HG03025 (cell line): Measurements from ENCODE around the gene ZNF492.
"Not testable (repeated sequence)": the region's sequence is repeated elsewhere in the genome, so short reads cannot be mapped to it uniquely, and the experiment has no call there.

Experiments used
- ATAC-seq: cut with Tn5 transposase; IDR thresholded peaks from one replicate; pipeline ENCODE4 v1.9.1; 2021; ENCODE audit warnings: mild to moderate bottlenecking, moderate library complexity; ENCODE audit not compliant: unreplicated experiment, low FRiP score

Gene ZNF492

DNA sequence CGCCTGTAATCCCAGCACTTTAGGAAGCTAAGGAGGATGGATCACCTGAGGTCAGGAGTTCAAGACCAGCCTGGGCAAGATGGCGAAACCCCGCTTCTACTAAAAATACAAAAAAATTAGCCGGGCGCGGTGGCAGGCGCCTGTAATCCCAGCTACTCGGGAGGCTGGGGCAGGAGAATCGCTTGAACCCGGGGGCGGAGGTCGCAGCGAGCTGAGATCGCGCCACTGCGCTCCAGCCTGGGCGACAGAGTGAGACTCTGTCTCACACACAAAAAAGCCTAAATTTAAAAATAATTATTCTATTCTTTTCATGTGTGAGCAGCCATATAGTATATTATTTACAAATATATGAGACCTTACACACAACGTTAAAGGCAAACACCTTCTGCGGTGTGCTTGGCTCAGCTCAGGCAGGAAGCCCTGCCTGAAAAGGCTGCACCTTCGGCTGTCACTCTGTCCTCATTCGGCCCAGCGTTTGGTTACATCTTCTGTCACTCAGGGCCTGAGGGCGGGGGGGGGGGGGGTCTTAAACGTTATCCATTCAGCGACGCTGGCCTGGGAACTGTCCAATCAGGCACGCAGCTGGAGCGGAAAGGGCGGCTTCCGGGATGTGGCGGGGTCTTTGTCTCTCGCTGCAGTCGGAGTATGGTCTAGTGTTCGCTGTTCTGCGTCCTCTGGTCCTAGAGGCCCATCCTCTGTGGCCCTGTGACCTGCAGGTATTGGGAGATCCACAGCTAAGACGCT, at the start of gene ZNF492:
Gene ZNF492, plus strand, starts transcription at position 619 of the 744 bp plus-strand sequence. CDS start 19,076 bp downstream, outside the sequence.
- ATAC-seq = not testable (repeated sequence)

DNA sequence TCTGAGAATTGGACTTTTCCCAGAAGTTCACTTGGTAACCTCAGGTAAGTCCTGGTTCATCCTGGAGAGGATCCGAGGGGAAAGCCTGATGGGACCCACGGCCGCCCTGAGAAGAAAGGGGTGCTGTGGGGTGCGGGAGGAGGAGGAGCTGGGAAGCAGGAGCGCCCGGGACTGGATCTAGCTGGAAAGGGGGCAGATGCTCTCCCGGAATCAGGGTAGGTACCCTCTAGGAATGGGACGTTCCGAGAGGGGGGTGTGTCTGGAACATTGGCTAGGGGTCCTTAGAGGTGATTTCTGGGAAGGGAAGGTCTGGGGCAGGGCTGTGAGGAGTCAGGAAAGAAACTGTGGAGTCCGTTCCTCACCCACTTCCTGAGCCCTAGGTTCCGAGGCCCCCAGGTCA, 38.7 kb upstream of the ZNF492 start:
- no peak for ATAC-seq

DNA sequence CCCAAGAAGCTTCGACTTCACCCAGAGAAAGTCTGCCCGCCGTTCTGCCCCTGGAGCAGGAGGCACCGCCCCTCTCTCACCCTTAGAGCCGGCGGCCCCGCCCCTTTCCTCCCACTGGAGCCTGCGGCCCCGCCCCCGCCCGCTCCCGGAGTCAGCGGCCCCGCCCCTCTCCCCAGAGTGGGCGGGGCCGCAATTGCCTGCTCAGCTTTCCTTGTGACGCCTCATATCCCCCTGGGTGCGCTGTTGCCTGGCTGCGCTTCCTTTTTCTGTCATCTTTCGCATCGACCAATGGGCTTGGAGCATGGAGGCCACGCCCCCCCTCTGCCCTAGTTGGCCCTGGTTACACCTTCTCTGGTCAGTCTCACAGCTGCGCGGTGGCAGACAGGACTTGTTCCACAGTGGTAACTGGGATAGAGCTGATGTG, 38.2 kb upstream of the ZNF492 start:
- ATAC-seq = no peak

DNA sequence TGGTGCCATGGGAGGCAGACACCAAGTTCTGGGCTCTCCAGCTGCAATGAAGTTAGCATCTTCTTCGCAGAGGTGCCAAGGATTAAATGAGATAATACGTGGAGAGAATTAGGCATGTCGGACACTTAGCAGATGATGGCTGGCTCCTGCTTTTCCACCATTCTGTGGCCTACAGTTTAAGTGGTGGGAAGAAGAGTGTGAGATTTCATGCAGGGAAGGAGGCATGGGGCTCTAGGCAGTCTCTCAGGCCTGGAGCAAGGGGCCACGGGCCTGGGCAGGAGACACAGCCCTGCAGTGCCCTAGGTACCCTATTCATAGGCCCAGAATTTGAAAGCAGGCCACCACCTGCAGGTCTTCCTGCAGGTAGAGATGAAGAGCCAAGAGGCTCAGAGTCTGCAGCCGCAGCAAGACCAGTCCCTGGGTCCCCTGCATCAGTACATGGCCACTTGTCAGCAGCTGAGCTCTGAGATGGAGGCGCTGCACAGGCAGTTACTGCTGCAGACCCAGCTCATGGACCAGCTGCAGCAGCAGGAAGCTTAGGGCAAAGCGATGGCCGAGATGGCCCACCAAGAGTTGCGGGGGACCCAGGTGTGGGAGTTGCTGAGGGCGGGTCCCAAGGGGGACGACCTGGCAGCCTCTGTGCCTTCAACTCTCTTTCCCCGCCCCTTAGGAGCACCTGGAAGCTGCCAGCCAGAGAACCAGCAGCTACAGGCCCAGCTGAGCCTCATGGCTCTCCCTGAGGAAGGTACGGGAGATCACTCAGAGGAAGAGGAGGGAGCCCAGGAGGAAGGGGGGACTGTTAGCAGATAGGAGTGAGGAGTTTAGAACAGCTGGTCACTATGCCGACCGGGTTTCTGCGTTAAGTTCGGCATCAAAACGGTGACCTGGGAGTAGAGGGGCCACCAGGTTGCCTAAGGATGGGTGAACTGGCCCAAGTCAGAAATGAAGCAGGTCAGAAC, 33.2 kb upstream of the ZNF492 start:
- ATAC-seq = no peak

DNA sequence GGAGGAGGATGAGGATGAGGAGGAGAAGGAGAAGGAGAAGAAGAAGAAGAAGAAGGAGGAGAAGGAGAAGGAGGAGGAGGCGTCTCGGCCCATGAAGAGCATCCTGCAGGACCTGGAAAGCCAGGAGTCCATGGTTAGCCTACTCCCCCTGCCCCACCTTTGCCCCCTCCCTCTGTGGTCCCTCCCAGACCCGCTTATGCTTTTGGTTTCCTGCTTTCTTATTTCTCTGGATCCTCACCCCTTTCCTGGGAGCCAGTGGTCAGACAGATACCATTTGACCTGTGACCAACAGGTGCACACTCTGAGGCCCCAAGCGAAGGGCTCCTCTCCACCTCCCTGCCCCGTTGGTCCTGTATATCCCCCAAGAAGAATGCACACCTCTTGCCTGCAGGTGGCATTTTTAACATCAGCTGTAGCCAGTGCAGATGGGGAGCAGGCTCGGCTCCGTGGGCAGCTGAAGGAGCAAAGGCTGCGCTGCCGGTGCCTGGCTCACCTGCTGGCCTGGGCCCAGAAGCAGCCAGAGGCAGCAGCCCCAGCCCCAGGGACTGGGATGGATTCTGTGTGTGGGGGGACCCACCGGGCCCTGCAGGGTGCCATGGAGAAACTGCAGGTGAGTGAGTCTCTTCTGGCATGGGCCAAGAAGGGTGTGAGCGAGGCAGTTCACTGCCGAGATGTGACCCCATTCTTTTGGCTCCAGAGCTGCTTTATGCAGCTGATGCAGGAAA, 32.1 kb upstream of the ZNF492 start:
- ATAC-seq = no peak

DNA sequence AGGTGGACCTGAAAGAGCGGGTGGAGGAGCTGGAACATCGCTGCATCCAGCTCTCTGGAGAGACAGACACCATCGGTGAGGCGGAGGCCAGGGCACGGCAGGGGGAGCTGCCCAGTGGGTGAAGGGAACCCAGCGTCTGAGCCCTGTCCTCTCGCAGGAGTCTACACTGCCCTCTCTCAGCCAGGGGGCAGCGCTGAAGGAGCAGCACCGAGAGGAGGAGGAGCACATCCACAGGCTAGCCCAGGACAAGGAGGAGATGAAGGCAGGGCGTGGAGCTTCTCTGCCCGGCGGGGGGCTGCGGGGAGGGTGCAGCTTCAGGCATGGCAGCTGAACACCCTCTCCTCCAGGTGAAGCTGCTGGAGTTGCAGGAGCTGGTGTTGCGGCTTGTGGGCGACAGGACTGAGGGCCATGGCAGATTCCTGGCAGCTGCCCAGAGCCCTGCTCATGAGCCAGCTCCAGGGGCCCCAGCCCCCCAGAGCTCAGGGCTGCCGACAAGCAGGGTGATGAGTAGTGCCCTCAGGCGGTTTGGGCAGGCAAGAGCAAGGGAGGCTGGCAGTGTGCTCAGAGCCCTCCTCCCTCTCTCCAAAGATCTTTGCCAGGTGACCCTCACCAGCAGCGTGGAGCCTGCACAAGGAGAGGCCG, 31.4 kb upstream of the ZNF492 start:
- no peak for ATAC-seq

DNA sequence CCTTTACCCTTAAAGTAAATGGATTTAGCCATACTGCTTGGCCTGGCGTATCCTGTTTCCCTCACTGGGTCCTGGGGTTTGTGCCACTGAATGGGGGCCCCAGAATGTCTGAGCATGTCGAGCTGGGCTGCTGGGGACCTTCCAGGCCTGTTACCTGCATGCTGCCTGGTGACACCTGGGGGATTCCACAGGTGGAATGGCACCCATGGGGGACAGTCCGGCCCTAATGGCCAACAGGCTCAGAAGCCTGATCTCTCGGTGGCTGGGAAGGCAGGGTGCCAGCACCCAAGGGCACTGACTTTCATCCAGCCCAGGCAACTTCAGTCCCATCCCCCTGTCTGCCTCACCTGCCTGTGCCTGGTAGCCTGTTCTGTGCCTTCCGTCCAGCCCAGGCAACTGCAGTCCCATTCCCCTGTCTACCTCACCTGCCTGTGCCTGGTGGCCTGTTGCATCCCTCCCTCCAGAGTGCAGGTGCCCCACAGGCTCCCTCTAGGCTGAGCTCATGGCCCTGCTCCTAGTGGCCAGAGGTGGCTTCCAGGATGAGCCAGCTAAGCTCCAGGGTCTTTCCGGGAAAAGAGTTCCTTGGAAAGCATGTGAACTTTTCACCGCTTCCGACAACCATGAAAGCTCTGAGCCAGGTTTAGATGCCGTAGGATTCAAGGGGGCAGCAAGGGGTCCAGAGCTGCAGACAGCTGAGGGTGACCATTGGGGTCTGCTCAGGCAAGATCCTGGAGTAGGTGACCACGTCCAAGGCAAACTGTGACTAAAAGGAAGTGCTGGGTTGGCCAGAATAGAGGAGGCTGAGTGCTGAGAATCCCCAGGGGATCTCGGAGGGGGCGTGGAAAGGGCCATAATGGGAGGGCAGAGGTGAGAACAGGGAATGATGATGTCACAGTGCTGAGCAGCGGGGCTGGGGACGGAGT, 30.3 kb upstream of the ZNF492 start:
- ATAC-seq = no peak

DNA sequence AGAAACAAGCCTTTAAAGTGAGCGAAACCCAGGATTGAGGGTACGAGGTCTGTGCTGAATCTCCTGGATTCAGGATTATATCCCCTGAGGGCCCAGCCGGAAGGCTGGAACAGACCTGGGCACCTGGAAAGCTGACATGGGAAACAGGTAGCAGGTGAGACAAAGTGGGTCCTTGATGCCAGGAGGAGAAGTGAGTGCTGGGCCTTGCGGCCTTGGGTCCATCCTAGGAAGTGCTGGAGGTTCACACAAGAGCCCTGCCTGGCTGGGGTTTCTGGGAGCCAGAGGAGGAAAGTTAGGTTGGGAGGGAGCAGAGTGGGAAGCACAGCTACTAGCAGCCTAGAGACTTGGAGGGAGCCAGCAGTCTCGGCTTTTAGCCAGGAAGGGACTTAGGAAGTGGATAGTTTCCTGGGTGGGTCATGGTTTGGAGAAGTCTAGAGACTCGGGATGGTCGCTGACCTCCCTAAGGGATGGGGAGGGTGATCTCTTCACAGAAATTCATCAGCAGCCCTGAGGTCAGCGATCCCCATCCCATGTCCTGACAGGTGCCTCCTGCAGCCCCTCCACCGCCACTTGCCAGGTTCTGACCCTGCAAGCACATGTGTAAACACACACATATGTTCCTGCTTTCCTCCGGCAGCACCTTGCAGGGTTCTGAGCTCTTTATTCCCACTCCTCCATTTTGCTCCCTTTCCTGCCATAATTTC, 29.4 kb upstream of the ZNF492 start:
- ATAC-seq = no peak

DNA sequence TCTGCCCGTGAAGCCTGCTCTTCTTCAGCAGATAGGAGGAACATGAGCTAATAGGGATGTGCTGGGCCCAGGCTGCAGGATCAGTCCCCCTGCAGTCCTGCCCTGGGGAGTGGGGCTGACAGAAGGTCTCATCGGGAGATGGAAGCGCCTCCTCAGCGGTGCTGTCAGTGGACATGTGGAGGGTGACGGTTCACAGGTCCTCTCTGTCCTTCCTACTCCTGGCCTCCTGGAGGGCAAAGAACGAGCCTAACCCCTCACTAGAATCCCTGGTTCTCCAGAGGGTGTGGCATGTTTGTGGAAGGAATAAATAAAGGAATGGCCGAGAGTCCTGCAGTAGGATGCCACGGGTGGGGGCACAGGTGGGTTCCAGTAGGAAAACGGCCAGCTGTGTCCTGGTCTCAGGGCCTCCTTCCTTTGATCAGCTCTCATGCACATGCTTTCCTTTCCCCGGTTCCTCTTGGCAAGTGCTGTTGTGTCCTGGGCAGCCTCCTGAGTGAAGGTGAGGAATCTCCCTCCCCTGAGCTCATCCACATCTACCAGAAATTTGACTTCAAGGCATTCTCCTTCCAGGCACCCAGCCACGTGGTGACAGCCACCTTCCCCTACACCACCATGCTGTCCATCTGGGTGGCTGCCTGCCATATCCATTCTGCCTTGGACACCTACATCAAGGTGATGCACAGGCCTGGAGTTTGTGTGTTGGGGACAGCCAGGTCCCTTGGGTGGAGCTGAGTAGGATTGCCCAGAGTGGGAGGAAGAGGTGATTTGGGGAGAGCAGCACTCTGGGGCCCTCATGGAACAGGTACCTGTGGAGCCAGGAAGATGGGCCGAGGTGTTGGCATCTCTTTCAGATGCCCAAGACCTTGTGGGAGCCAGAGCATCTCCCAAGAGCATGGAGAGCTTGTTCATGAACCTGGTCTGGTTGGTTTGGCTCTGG, 28.6 kb upstream of the ZNF492 start:
- ATAC-seq = no peak

DNA sequence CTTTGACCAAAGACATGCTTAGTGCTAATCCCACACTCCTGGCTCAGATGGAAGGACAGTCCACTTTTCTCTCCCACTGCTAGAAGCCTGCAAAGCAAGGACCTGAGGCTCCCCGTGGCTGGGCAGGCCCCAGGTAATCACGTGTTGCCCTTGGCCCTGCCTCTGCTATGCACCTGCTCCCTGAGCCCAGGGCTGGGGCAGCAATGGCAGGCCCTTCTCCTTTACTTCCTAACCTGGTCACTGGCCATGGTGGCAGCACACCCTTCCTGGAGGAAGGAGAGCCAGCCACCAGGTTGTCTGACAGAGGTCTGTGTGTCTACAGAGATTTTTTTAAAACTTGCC, 27.9 kb upstream of the ZNF492 start:
- no peak for ATAC-seq

DNA sequence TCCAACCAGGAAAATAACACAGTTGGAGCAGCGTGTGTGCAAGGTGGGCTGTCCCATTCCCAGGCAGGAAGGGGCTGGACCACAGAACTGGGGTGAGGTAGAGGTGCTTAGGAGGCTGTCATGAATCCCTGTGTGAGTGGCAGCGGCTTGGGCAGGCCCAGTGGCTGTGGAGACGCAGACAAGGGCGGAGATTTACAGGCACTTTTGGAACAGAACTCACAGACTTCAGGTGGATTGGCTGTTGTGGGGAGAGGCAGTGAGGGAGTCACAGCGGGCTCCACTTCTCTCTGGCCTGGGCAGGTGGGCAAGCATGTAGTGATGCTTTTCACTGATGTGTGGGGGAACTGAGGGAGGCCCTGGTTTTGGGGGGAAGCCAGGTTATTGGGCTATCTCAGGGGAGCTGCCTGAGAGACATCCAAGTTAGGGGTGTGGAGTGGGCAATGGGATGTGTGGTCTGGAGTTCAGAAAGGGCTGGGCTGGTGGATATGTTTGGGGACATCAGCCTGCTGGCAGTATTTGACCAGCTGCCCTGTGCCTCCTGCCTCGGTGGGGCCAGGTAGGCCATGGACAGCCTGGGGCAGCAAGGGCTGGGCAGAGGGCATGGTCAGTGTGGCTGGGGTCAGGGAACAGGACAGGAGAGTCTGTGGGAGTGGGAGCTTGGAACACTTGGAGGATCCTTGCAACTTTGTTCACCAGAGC, 27.0 kb upstream of the ZNF492 start:
- ATAC-seq = no peak

DNA sequence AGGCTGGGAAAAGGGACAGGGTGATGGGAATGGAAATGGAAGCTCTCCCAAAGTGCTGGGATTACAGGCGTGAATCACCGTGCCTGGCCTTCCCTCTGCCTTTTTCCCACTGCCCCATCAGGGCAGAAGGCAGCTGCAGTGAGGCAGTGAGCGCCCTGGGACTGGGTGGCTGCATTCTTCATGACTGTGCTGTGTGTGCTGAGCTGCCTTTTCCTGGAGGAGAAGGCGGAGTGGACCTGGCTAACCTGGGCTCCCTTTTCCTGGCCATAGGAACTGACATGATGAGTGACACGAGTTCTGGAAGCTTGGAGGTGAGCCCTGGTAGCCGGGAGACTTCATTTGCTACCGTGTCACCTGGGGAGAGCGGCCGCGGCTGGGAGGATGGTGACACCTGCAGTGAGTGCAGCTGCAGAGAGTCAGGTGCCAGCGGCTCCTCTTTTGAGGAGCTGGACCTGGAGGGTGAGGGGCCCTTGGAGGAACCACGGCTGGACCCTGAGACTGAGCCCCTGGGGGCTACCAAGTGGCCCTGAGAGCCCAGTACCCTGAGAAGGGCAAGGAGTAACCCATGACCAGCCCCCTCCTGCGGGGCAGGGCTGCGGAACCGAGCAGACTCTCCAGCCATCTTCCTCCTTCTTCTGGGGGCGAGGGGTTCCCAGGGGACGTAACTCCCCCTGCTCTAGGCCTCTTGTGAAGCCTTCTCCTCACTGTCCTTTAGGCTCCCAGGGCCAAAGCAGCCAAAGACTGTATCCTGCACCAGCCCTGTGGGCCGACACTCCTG, 26.3 kb upstream of the ZNF492 start:
- ATAC-seq = no peak

DNA sequence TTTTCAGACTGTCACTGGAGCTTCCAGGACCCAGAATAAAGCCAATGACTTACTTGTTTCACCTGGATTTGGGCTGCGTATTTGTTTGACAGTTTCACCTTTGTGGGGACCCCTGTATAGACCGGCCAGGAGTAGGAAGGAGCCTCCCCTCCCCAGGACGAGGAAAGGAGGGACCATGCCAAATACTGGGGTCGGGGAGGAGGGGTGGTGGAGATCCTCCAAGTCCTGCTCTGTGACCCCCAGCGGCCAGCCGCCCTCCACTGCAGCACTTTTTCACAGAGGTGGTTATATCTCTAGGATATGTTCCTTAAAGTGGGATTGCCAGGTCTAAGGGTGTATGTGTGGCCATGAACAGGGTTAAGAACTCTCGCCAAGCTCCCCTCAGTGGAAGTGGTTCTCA, 25.7 kb upstream of the ZNF492 start:
- ATAC-seq = no peak

DNA sequence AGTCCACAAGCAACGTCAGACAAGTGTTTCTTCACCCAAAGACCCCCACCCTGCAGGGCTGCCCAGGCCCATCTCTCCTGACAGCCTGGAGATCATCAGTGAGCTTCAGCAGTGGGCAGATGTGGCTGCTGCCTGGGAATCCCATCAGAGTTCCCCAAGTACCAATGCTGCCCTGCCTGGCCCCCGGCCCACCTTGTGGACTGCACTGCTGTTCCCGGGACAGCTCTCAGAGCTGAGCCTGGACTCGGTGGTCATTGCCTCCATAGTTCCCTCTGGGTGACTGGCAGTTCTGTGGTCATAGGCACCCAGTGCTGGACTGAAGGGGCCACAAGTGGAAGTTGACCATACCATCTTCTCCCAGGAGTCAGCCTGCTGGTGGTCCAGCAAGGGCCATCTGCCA, 24.5 kb upstream of the ZNF492 start:
- ATAC-seq = no peak

DNA sequence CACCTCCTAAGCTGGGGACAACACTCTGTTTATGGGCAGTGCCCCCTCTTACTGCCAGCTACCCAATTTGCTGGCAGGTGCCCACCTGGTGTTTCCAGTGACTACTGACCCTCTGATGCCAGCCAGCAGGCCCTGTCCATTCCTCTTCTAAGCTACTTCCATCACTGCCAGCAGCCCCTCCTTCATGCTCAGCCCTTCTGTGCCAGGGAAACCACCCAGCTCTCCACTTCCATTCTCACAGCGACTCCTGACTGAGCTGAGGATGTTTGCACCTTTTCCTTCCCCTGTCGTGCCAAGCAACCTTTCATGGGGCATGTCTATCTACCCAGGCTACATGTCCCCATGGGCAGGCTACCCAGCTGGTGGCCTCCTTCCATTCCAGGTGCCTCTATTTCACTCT, 24.0 kb upstream of the ZNF492 start:
- ATAC-seq = no peak

DNA sequence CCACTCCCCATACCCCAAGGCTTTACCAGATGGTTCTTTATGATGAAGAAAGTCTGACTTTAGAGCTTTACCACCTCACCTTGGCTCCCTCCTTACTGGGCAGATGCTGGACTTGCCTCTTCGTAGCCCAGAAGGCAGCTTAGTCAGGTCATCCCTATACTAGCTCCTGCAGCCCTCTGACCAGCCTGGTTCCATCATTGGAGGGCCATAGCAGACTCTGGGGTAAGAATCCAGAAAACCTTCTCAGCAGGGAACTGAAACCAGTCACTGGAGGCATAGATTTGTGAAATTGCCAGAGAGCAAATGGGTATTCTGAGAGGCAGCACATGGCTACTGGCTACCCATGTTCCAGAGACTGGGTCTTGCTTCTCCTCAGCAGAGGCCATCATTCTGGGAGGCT, 21.8 kb upstream of the ZNF492 start:
- ATAC-seq = no peak

DNA sequence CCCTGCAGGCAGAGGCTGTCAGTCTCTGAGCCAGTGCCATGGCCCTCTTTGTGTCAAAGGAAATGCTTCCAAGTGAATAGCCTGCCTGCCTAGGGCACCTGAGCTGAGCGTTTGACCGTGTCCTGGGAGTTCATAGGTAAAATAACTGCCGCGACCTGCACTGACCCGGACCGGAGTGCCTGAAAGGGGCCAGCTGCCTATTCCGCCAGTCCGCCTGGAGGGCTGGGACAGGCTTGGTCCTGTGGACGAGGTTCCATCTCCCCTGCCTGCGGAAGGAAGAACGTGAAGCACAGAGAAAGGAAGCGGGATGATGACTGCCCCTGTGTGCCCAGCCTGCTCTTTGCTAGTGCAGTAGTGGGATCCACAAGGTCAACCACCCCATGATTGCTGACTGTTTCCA, 17.5 kb upstream of the ZNF492 start:
- no peak for ATAC-seq
